ENCODE data around the gene FGGY.

FGGY gene

GRCh38 chr1:59543211-59543668 lies 246.3 kb downstream of the FGGY start:
- no peak overlapping the region for H3K27ac ChIP-seq (ENCODE audit: low read length)
- H4K20me1 ChIP-seq (ENCODE audit: insufficient read depth, low read length), result no peaks in the 10 kb centered on the region
- H3K36me3 ChIP-seq (ENCODE audit: insufficient read depth, low read length), result no peaks in the 10 kb centered on the region
- TF ChIP-seq EZH2 (IDR thresholded peaks at IDR 0.05; ENCODE audit: borderline replicate concordance, low read depth, low read length, severe bottlenecking) (no peak), CTCF (IDR thresholded peaks at IDR 0.05; ENCODE audit: borderline replicate concordance, extremely low read depth, low read length, poor library complexity, severe bottlenecking) (no peak)
- ATAC-seq (ENCODE audit: insufficient read depth, low read depth), result no peak
- no peak for DNase-seq
- H3K4me3 ChIP-seq (ENCODE audit: low read depth in 1 of 2, low read length in 2 of 2), result no peak overlapping the region
- no peaks in the 10 kb centered on the region for H3K79me2 ChIP-seq (ENCODE audit: insufficient read depth, low read length)
- no peak overlapping the region for H2AFZ ChIP-seq (ENCODE audit: low read depth, low read length)
- H3K27me3 ChIP-seq (ENCODE audit: insufficient read depth, low read length, poor library complexity), result no peaks in the 10 kb centered on the region
- H3K9me3 ChIP-seq (ENCODE audit: insufficient read depth, low read length, severe bottlenecking), result no peaks in the 10 kb centered on the region
- peaks cover 6% of the 10 kb centered on the region for H3K4me1 ChIP-seq (ENCODE audit: insufficient read depth, low read length)
- H3K4me2 ChIP-seq (ENCODE audit: insufficient read depth, low read length), result no peak overlapping the region
- no peak overlapping the region for H3K9ac ChIP-seq (ENCODE audit: low read depth, low read length)

- H2AFZ ChIP-seq (ENCODE audit: low read depth, low read length), result no peak overlapping the region
- no peak for ATAC-seq (ENCODE audit: insufficient read depth, low read depth)
- H3K9ac ChIP-seq (ENCODE audit: low read depth, low read length), result no peak overlapping the region
- no peak overlapping the region for H3K4me2 ChIP-seq (ENCODE audit: insufficient read depth, low read length)
- TF ChIP-seq EZH2 (IDR thresholded peaks at IDR 0.05; ENCODE audit: borderline replicate concordance, low read depth, low read length, severe bottlenecking) (no peak), CTCF (IDR thresholded peaks at IDR 0.05; ENCODE audit: borderline replicate concordance, extremely low read depth, low read length, poor library complexity, severe bottlenecking) (no peak)
- H3K4me3 ChIP-seq (ENCODE audit: low read depth in 1 of 2, low read length in 2 of 2), result no peak overlapping the region
- H3K36me3 ChIP-seq (ENCODE audit: insufficient read depth, low read length), result no peaks in the 10 kb centered on the region
- no peaks in the 10 kb centered on the region for H3K9me3 ChIP-seq (ENCODE audit: insufficient read depth, low read length, severe bottlenecking)
- peaks cover 6% of the 10 kb centered on the region for H3K4me1 ChIP-seq (ENCODE audit: insufficient read depth, low read length)
- H3K27ac ChIP-seq (ENCODE audit: low read length), result no peak overlapping the region
- no peaks in the 10 kb centered on the region for H4K20me1 ChIP-seq (ENCODE audit: insufficient read depth, low read length)
- DNase-seq, result no peak
- H3K79me2 ChIP-seq (ENCODE audit: insufficient read depth, low read length), result no peaks in the 10 kb centered on the region
- H3K27me3 ChIP-seq (ENCODE audit: insufficient read depth, low read length, poor library complexity), result no peaks in the 10 kb centered on the region
These were observed 247.9 kb downstream of the FGGY start for GRCh38 chr1:59544615-59545293.

- Histone ChIP-seq H4K20me1 (ENCODE audit: insufficient read depth, low read length) (no peaks in the 10 kb centered on the region), H3K4me2 (ENCODE audit: insufficient read depth, low read length) (no peak overlapping the region), H3K9me3 (ENCODE audit: insufficient read depth, low read length, severe bottlenecking) (no peaks in the 10 kb centered on the region), H3K79me2 (ENCODE audit: insufficient read depth, low read length) (no peaks in the 10 kb centered on the region), H2AFZ (ENCODE audit: low read depth, low read length) (no peak overlapping the region), H3K27ac (ENCODE audit: low read length) (no peak overlapping the region), H3K36me3 (ENCODE audit: insufficient read depth, low read length) (no peaks in the 10 kb centered on the region), H3K4me3 (ENCODE audit: low read depth in 1 of 2, low read length in 2 of 2) (no peak overlapping the region), H3K27me3 (ENCODE audit: insufficient read depth, low read length, poor library complexity) (no peaks in the 10 kb centered on the region), H3K9ac (ENCODE audit: low read depth, low read length) (no peak overlapping the region), H3K4me1 (ENCODE audit: insufficient read depth, low read length) (peaks cover 6% of the 10 kb centered on the region)
- DNase-seq (no peak), ATAC-seq (ENCODE audit: insufficient read depth, low read depth) (no peak)
- TF ChIP-seq CTCF (IDR thresholded peaks at IDR 0.05; ENCODE audit: borderline replicate concordance, extremely low read depth, low read length, poor library complexity, severe bottlenecking) (no peak), EZH2 (IDR thresholded peaks at IDR 0.05; ENCODE audit: borderline replicate concordance, low read depth, low read length, severe bottlenecking) (no peak)
These were observed 248.9 kb downstream of the FGGY start for GRCh38 chr1:59545830-59546229.

Data from DND-41 (cell line).